HG02973 (cell line): ENCODE results near the gene HIC2.
"Not testable (repeated sequence)": the region's sequence is repeated elsewhere in the genome, so short reads cannot be mapped to it uniquely, and the experiment has no call there.

Experiments used
- ATAC-seq: cut with Tn5 transposase; IDR thresholded peaks from one replicate; pipeline ENCODE4 v1.9.1; 2021; ENCODE audit warnings: moderate library complexity; ENCODE audit not compliant: unreplicated experiment

HIC2 gene

GRCh38 chr22:21489149-21489680 lies 72.0 kb downstream of the HIC2 start:
- ATAC-seq = not testable (repeated sequence)

- not testable (repeated sequence) for ATAC-seq
These were observed 73.4 kb downstream of the HIC2 start for GRCh38 chr22:21490556-21490955.

DNA sequence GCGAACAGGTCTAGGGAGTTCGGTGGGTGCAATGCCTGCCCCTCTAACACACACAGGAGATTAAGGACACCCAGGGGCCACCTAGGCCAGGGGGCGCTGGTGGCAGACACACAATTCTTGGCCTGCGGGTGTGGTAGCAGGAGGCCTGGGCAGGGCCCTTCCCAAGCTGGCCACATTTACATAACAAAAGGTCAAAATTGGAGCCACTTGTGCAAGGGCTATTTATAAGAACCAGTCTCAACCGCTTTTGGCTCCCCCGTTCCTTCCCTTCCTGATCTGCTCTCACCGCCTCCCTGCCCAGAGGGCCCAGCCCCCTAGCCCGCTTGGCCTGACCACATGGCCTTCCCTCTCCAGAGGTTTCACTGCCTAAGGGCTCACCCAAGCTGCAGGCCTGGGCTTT lies 75.1 kb downstream of the HIC2 start:
- ATAC-seq = not testable (repeated sequence)

DNA sequence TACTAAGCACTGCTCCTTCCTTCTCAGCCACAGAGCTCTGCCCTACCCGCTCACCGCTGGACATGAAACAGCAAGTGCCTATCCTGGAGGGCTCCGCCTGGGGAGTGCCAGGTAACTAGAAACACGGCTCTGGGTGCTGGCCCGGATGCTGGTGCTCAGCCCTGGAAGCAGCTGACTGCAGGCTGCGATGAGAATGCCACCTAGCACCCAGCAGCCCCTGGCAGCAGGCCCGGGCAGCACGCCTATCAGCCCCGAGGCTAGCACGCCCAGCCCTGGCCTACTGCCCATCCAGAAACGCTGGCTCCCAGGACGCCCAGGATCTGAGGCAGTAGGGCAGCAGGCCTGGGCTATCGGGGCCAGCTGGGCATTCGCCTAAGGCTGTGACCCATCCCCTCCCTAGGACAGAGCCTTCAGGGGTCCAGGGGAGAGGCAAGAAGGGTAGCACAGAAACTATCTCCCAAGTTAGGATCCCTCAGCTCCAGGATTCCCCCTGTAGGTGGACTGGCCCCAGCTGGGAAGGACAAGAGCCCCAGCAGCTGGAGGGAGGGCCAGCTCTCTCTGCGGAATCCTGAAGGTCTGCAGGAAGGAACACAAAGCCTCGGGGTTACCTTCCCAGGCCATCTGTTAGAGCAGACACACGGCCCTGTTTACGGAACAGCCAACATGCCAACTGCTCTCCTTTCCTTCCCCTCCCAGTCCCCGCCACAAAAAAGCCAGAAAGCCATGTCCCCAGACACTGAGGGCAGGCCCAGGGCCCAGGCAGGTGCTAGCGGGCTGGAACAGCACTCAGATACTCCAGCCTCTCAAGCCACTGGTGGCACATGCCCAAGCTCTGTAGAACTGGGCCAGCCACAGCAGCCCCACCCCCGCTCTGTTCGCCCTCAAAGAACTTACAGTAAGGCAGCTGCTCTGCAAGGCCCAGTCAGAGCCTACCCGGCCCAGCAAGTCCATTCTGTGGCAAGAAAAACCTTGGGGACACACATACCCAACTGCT lies 76.9 kb downstream of the HIC2 start:
- ATAC-seq = not testable (repeated sequence)

GRCh38 chr22:21497984-21498383 lies 80.8 kb downstream of the HIC2 start:
- not testable (repeated sequence) for ATAC-seq

GRCh38 chr22:21498489-21498888 lies 81.3 kb downstream of the HIC2 start:
- ATAC-seq = not testable (repeated sequence)

DNA sequence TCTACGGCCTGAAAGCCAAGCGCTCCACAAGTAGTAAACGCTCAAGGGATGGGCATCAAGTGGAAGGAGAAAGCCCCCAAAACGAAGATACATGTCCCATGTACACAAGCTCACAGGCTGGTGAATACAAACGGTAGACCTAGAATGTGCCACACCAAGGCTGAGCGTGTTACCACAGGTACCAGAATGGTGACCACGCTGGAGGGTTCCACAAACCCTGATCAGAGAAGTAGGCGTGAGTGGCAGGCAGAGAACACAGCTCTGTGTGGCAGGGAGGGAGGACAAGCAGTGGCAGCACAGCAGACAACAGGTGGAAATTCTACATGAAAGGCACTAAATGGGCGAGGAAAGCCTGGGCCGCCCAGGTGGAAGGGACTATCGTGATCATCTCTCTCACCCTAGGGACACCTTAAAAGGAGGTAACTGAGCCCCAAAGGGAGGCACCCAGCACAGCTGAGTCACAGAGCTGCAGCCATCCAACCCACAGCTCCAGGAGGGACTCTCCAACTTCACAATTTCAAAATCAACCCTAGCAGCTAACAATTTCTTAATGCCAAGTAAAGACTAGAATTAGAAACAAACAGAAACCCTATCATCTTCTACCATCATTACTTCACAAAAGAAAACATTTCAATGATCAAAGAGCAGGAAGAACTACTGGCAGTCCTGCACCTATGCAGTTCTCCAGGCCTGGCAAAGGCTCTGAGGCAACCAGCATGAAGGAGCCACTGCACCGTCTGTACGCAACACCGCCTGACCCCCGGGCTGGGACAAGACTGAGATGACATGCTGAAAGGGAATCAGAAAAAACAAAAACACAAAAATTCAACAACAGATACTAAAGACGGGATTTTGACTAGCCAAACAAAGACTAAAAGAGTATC lies 82.7 kb downstream of the HIC2 start:
- not testable (repeated sequence) for ATAC-seq
